ENCODE measurements around the gene EPHA3. TPM values are rescaled to one million over a fixed set of nuclear protein-coding genes. Genes with fewer than 3 reads are reported as not detected.

EPHA3 gene
- total and polyA plus RNA-seq, 8 donors = 0.29 to 33.9 (median 0.81) TPM

DNA sequence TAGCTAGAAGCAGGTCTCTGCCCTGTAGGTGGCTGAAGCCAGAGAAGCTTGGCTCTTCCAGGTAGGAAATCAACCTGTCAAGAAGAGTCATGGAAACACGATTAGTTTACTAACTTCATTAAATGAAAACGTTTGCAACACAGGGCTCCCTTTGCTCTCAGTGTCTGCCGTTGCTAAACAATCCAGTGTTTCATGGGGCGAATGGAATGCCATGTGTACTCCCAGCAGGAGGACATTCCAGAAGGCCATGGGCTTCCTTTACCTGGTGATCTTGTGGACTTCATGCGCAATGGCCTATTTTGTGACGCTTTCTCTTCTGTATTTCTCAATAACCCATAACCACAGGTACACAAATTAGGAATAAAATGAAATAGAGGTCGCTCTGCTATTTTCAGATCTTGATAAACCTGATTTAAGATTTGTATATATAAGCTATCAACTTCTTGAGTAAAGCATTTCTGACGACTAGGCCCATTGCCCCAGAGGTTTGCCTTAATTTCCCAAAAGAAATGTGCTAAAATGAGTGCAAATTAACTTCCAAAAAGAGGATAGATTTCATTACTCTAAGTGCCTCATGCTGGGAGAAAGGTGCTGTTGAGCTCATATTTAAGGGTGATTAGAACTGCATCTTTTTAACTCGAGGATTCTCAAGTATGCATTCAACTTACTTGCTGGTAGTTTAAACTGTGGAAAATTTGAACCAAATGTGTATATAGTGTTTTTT, 171.0 kb downstream of the EPHA3 start:
- Histone ChIP-seq H3K4me3 (no peak overlapping the region), H3K4me1 (no peaks in the 10 kb centered on the region), H3K27ac (no peak overlapping the region), H3K36me3 (no peaks in the 10 kb centered on the region), H3K9me3 (no peaks in the 10 kb centered on the region), H3K27me3 (no peaks in the 10 kb centered on the region)
- DNase-seq = peak in 1 of 2 donors; percentile 52
- intact Hi-C loops (cut with DNase I; ENCODE audit: low total_unique reads) = no loop called here
- WGBS, 5 donors = 62 to 75% (median 66%) methylated on average over 9 of the region's 9 CpGs
- no peak for TF ChIP-seq POLR2AphosphoS5 (IDR thresholded peaks at IDR 0.05)
- TF ChIP-seq, protein P1, sequence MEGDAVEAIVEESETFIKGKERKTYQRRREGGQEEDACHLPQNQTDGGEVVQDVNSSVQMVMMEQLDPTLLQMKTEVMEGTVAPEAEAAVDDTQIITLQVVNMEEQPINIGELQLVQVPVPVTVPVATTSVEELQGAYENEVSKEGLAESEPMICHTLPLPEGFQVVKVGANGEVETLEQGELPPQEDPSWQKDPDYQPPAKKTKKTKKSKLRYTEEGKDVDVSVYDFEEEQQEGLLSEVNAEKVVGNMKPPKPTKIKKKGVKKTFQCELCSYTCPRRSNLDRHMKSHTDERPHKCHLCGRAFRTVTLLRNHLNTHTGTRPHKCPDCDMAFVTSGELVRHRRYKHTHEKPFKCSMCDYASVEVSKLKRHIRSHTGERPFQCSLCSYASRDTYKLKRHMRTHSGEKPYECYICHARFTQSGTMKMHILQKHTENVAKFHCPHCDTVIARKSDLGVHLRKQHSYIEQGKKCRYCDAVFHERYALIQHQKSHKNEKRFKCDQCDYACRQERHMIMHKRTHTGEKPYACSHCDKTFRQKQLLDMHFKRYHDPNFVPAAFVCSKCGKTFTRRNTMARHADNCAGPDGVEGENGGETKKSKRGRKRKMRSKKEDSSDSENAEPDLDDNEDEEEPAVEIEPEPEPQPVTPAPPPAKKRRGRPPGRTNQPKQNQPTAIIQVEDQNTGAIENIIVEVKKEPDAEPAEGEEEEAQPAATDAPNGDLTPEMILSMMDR (IDR thresholded peaks at IDR 0.05) = no peak
- no peak for TF ChIP-seq EP300 (IDR thresholded peaks at IDR 0.05)
- no peak for TF ChIP-seq POLR2A (IDR thresholded peaks at IDR 0.05)

DNA sequence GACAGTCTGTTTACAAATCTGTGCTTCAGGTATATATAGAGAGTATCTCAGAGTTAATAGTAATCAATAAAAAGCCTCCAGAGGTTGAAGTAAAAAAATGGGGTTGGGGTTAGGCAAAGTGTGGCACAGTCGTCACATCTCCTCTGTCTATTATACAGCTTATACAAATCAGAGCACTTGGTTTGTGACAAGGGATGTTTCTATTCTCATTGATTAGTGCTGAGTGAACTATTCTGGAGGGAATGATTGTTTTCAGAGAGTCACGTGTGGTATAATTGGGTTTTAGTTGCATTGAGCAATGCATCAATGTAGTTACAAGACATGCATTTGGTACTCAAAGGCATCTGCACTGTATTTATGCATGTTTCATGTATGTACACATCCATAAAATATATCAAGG, 172.9 kb downstream of the EPHA3 start:
- Histone ChIP-seq H3K27ac (no peak overlapping the region), H3K36me3 (no peaks in the 10 kb centered on the region), H3K4me1 (no peaks in the 10 kb centered on the region), H3K27me3 (no peaks in the 10 kb centered on the region), H3K4me3 (no peak overlapping the region), H3K9me3 (no peaks in the 10 kb centered on the region)
- no peak for DNase-seq
- TF ChIP-seq POLR2A (IDR thresholded peaks at IDR 0.05) = no peak
- no peak for TF ChIP-seq EP300 (IDR thresholded peaks at IDR 0.05)
- TF ChIP-seq, protein P1 (IDR thresholded peaks at IDR 0.05) = no peak
- 85 to 92% (median 88%) methylated on average over 2 of the region's 2 CpGs for WGBS, 5 donors
- intact Hi-C loops (cut with DNase I; ENCODE audit: low total_unique reads) = no loop called here

DNA sequence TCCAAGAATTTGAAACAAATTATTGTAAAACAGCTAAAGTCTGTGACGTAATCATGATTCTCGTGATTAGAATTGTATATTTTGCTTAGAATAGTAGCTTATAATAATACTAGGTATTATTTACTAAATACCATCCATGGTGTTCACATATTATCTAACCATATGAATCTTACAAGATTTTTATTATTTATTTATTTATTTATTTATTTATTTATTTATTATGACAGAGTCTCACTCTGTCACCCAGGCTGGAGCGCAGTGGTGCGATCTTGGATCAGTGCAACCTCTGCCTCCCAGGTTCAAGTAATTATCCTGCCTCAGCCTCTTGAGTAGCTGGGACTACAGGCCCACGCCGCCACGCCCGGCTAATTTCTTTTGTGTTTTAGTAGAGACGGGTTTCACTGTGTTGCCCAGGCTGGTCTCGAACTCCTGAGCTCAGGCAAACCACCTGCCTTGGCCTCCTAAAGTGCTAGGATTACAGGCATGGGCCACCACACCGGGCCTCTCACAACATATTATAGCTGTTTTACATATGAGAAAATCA, 173.5 kb downstream of the EPHA3 start:
- no peaks in the 10 kb centered on the region for H3K36me3 ChIP-seq
- intact Hi-C loops (cut with DNase I; ENCODE audit: low total_unique reads) = no loop called here
- no peaks in the 10 kb centered on the region for H3K27me3 ChIP-seq
- no peak for DNase-seq
- H3K4me3 ChIP-seq = no peak overlapping the region
- H3K27ac ChIP-seq = no peak overlapping the region
- no peaks in the 10 kb centered on the region for H3K9me3 ChIP-seq
- TF ChIP-seq, protein P1 (IDR thresholded peaks at IDR 0.05) = no peak
- TF ChIP-seq EP300 (IDR thresholded peaks at IDR 0.05) (no peak), POLR2AphosphoS5 (IDR thresholded peaks at IDR 0.05) (no peak), POLR2A (IDR thresholded peaks at IDR 0.05) (no peak)
- WGBS, 5 donors = 96 to 97% (median 96%) methylated on average over 11 of the region's 11 CpGs
- no peaks in the 10 kb centered on the region for H3K4me1 ChIP-seq

DNA sequence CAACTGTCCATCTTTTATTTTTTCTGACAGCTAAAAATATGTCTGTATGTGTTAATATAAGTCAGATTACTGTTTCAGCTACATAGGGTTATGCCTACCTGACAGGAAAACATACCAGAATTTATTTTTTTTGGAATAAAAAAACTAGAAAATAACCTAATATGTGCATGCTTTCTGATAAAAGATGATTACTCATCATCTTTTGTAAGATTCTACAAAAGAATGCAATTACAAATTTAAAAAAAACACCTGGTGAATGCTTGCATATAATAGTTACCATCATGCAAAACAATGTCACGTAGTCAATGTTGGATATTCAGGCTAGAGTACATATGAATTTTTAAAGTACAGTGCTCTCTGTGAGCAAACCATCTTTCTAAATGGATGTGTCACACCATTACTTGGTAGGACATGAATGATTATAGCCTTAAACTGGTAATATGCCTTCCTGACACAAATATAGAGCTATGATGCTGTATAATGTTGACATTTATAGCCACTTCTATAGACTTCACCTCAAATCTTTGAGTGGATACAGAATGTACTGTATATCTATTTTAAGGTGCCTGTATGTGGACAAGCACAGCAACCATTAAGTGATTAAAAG, 180.6 kb downstream of the EPHA3 start:
- Histone ChIP-seq H3K27ac (no peak overlapping the region), H3K36me3 (no peaks in the 10 kb centered on the region), H3K4me3 (no peak overlapping the region), H3K4me1 (no peaks in the 10 kb centered on the region), H3K27me3 (no peaks in the 10 kb centered on the region), H3K9me3 (no peaks in the 10 kb centered on the region)
- WGBS, 5 donors = 84 to 94% (median 91%) methylated on average over 1 of the region's 1 CpG
- no peak for TF ChIP-seq EP300 (IDR thresholded peaks at IDR 0.05)
- TF ChIP-seq, protein P1 (IDR thresholded peaks at IDR 0.05) = no peak
- no peak for TF ChIP-seq POLR2A (IDR thresholded peaks at IDR 0.05)
- TF ChIP-seq POLR2AphosphoS5 (IDR thresholded peaks at IDR 0.05) = no peak
- no peak for DNase-seq
- intact Hi-C loops (cut with DNase I; ENCODE audit: low total_unique reads) = no loop called here

Data from stomach (tissue), 9 donors.